Activated effector memory CD4-positive, alpha-beta T cell treated with Interleukin-2 at 50 U/mL for 16 hours (primary cell): ENCODE results near the gene PRDM5.

Source experiments
- DNase-seq: peaks from one replicate; pipeline ENCODE4 v3.0.0-alpha.2; 2020

Gene PRDM5

GRCh38 chr4:120902925-120903324, 19.6 kb downstream of the PRDM5 start:
- DNase-seq = no peak

GRCh38 chr4:120901731-120902130, 20.8 kb downstream of the PRDM5 start:
- no peak for DNase-seq

GRCh38 chr4:120897981-120898719, 24.4 kb downstream of the PRDM5 start:
- no peak for DNase-seq

GRCh38 chr4:120895554-120895953, 27.0 kb downstream of the PRDM5 start:
- no peak for DNase-seq

- DNase-seq = no peak
Measured at GRCh38 chr4:120893314-120893713, 29.2 kb downstream of the PRDM5 start.

GRCh38 chr4:120886191-120886590, 36.3 kb downstream of the PRDM5 start:
- no peak for DNase-seq

- no peak for DNase-seq
Measured at GRCh38 chr4:120881846-120882245, 40.7 kb downstream of the PRDM5 start.

- no peak for DNase-seq
Measured at GRCh38 chr4:120881351-120881750, 41.2 kb downstream of the PRDM5 start.

GRCh38 chr4:120877021-120877420, 45.5 kb downstream of the PRDM5 start:
- no peak for DNase-seq

GRCh38 chr4:120874792-120875774, 47.4 kb downstream of the PRDM5 start:
- DNase-seq = no peak

GRCh38 chr4:120873554-120873953, 49.0 kb downstream of the PRDM5 start:
- no peak for DNase-seq

GRCh38 chr4:120871173-120871572, 51.4 kb downstream of the PRDM5 start:
- no peak for DNase-seq

- DNase-seq = no peak
Measured at GRCh38 chr4:120870279-120870673, 52.2 kb downstream of the PRDM5 start.

- no peak for DNase-seq
Measured at GRCh38 chr4:120869613-120870278, 52.8 kb downstream of the PRDM5 start.

- no peak for DNase-seq
Measured at GRCh38 chr4:120867506-120867905, 55.0 kb downstream of the PRDM5 start.

GRCh38 chr4:120865985-120866384, 56.5 kb downstream of the PRDM5 start:
- DNase-seq = no peak

- no peak for DNase-seq
Measured at GRCh38 chr4:120864969-120865368, 57.6 kb downstream of the PRDM5 start.

GRCh38 chr4:120862432-120862831, 60.1 kb downstream of the PRDM5 start:
- DNase-seq = no peak

- DNase-seq = no peak
Measured at GRCh38 chr4:120861852-120862251, 60.7 kb downstream of the PRDM5 start.

GRCh38 chr4:120858776-120859175, 63.8 kb downstream of the PRDM5 start:
- DNase-seq = no peak

- no peak for DNase-seq
Measured at GRCh38 chr4:120857312-120857711, 65.2 kb downstream of the PRDM5 start.

GRCh38 chr4:120856294-120856693, 66.2 kb downstream of the PRDM5 start:
- DNase-seq = no peak

GRCh38 chr4:120855307-120856001, 67.1 kb downstream of the PRDM5 start:
- DNase-seq = no peak
